Mesenteric fat pad (tissue), 1 donor: Measurements from ENCODE around the gene CLDN20. TPM values are rescaled to one million over a fixed set of nuclear protein-coding genes. Genes with fewer than 3 reads are reported as not detected.
"Not testable (repeated sequence)": the region's sequence is repeated elsewhere in the genome, so short reads cannot be mapped to it uniquely, and the experiment has no call there.

ENCODE experiments used
- DNase-seq: peaks from one replicate; pipeline ENCODE4 v3.0.0-alpha.2; 2020; ENCODE audit warnings: low spot score
- long read RNA-seq: library from polyadenylated mRNA; unstranded; transcript quantifications from one replicate; pipeline ENCODE4 v2.0.0, GENCODE V29; 2020
- total RNA-seq: library from RNA; stranded (reverse); fragmentation: NEBNext Ultra II Directional; extraction: Animal tissue kit (Norgen Biotek cat#: 25700); gene quantifications from one replicate; pipeline ENCODE4 v1.2.1, GENCODE V29; 2021
- donor health status: DM: yes; HTN: yes; CAD: no.

CLDN20 gene, protein sequence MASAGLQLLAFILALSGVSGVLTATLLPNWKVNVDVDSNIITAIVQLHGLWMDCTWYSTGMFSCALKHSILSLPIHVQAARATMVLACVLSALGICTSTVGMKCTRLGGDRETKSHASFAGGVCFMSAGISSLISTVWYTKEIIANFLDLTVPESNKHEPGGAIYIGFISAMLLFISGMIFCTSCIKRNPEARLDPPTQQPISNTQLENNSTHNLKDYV
- total RNA-seq: not detected
- long read RNA-seq: 0 reads

DNA sequence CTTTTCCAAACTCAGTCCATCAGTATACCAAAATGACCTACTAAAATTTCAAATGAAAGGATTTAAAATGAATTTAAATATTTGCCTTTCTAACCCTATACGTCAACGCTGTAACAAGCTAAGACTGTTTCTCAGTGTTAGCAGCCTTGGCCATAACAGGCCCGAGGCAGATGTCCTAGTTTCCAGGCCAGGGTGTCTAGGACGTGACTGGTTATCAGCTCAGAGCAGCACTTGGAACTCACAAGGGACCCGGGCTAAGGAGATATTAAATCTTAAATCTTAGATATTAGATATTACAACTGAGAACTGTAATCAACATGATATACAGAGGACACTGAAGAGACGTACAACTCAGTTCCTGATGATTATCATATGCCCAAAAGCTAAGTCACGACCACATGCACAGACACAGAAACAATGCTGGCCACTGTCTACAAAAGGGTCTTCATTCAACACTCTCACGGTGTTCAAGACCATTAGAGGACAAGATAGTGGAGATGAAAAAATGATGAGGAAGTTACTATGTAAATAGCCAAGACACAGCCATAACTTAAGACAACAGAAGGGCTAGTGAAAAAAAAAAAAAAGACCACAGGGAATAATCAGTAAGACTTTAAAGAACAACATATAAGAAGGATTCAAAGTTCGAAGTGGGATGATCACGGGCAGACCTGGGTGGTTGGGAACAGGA, at the start of gene CLDN20:
Gene CLDN20 (plus strand): TSS at position 641 of the 691 bp plus-strand sequence. CDS start 11,707 bp downstream, outside the sequence.
- no peak for DNase-seq

DNA sequence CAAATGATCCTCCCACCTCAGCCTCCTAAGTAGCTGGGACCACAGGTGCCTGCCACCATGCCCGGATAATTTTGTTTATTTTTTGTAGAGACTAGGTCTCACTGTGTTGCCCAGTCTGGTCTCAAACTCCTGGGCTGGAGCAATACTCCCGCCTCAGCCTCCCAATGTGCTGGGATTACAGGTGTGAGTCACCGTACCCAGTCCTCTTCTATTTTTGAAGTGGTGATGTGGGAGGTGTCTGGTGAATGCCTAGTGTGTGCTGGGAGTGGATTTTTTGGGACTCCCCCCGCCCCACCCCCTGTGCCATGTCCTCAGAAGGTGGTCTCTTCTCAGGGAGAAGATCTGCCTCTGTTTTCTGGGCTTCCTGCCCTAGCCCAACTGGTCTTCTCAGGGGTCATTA, 47.9 kb upstream of the CLDN20 start:
- DNase-seq: no peak

DNA sequence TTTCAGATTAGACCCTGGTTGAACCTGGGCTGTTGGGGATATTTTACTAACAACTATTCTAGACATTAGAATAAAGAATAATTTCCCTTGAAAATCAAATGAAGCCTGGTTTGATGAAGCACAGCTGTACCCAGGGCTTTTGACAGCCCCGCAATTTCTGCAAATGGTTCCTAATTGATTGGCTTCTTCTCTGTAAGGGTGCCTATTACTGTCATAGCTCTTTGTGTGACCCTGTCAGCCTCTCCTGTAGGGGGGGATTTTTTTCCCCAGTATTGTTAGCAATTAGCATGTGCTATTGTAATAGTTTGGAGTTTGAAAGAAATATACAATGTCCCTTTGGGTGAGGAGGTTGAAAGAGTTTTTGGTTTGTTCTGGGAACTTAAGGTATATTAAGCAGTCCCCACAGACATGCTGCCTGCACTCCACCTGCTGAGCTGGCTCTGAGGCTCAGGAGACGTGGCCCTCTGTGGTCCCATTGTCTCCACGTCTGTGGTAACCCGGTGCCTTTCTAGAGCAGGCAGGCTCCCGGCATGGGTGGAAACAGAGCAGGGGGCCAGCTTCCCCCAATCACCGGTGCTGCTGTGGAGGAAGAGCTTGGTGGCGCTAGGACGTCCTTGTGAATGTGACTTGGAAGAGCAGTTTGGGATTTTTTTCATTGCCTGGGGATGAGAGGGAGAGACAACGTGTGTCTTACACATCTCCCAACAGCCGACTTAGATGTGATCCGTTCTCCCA, 47.3 kb upstream of the CLDN20 start:
- DNase-seq: no peak

DNA sequence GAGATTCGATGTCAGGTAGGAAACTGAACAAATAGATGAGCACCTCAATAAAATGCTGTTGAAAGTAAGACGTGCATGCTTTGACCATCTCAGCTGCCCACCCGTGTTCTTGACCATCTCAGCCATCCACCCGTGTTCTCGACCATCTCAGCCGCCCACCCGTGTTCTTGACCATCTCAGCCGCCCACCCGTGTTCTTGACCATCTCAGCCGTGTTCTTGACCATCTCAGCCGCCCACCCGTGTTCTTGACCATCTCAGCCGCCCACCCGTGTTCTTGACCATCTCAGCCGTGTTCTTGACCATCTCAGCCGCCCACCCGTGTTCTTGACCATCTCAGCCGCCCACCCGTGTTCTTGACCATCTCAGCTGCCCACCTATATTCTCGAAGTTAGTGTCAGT, 45.1 kb upstream of the CLDN20 start:
- not testable (repeated sequence) for DNase-seq

GRCh38 chr6:155219299-155219698, 44.5 kb upstream of the CLDN20 start:
- DNase-seq: no peak

GRCh38 chr6:155219858-155220301, 43.9 kb upstream of the CLDN20 start:
- no peak for DNase-seq

DNA sequence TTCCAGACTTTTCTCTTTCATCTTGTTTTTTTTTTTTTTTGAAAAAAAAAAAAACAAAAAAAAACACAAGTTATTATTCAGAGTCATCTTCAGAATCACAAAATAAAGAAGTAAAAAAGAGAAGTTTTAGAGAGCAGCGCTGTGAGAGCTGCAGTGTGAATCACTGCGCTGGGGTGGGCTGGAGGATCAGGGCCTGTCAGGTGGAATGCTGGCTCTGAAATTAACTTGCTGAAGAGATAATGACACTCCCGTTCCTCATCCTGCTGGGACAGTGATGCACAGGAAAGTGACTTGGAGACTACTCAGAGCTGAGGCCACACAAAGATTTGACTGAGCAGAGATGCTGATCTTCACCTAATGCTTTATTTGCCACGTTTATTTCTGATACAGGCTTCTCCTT, 42.7 kb upstream of the CLDN20 start:
- no peak for DNase-seq

DNA sequence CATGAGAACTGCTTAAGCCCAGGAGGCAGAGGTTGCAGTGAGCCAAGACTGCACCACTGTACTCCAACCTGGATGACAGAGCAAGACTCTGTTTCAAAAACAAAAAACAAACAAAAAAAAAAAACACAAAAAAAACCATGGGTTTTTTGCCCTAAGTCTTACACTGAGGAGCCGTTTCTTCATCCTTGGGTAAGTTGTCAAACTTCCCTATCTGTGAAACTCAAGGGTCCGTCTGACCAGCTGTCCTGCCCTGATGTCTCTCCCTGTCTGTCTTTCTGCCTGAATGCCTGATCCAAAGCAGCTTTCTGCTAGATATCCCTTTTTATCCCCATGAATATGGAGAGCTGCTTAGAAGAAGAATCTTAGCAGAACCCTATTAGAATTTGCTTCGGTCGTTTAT, 41.3 kb upstream of the CLDN20 start:
- DNase-seq: no peak

- DNase-seq: no peak
These were observed 40.0 kb upstream of the CLDN20 start for GRCh38 chr6:155223646-155224451.

GRCh38 chr6:155224618-155225017, 39.2 kb upstream of the CLDN20 start:
- no peak for DNase-seq

- DNase-seq: no peak
These were observed 36.8 kb upstream of the CLDN20 start for GRCh38 chr6:155227046-155227445.

GRCh38 chr6:155228546-155229166, 35.2 kb upstream of the CLDN20 start:
- no peak for DNase-seq

DNA sequence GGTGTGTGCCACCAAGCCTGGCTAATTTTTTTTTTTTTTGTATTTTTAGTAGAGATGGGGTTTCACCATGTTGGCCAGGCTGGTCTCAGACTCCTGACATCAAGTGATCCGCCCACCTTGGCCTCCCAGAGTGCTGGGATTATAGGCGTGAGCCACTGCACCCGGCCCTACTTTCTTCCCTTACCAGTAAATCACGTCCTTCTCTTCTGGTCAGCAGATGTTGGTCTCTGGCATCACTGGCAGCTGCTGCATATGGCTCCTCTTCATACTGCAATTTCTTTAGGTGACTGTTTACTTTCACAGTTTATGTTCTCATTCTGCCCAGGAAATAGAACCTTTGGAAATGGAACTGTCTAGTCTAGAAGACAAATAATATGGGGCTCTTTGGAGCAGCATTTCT, 32.8 kb upstream of the CLDN20 start:
- DNase-seq: not testable (repeated sequence)

DNA sequence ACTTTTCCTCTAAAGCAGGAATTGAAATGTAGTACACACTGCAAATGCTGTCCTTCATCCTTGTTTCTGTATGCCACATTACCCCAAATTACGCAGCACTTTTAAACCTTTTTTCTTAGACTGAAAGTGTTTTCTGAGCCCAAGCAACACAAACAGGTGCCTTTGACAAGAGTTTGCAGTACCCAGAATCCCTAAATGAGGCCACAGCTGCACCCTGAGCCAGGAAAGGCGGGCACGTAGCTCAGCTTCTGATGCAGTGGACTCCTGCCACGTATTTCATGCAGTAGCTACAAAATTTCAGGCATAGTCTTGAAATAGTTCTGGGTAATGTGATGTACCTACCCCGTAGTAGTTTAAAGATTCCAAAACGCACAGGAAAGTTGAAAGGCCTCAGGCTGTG, 31.0 kb upstream of the CLDN20 start:
- DNase-seq: no peak

DNA sequence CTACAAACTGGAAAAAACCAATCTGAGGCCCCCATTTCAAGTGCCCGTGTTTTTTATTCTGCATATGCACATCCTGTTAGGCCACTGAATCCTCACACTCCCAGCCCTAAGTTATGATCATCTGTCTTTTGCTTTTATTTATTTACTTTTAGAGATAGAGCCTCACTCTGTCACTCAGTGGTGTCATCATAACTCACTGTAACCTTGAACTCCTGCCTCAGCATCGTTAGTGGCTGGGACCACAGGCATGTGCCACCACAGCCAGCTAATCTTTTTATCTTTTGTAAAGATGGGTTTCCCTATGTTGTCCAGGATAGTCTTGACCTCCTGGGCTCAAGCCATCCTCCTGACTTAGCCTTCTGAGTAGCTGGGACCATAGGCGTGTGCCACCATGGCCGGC, 29.6 kb upstream of the CLDN20 start:
- no peak for DNase-seq

DNA sequence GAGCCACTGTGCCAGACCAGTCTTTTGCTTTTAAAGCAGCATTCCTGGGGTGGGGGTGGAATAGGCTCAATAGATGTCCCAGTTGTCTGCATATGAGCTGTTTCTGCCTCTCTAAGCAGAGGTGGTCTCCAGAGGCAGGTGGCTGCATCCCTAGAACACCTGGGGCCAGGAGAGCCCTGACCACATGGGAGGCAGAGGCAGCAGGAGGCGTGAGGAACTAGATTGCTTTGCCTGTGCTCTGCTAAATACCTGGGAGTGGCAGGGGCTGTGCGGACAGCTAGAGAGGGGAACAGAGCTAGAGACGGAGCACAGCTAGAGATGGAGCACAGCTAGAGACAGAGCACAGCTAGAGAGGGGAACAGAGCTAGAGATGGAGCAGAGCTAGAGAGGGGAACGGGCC, 29.1 kb upstream of the CLDN20 start:
- DNase-seq: no peak

GRCh38 chr6:155235087-155235486, 28.7 kb upstream of the CLDN20 start:
- no peak for DNase-seq

DNA sequence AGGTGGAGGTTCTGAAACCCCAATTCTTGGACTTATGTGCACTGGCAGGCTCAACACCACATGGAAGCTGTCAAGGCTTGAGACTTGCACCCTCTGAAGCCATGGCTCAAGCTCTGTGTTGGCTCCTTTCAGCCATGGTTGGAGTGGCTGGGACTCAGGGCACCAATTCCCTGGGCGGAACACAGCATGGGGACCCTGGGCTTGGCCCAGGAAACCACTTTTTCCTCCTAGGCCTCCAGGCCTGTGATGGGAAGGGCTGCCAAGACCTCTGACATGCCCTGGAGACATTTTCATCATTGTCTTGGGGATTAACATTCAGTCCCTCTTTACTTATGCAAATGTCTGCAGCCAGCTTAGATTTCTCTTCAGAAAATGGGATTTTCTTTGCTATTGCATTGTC, 26.2 kb upstream of the CLDN20 start:
- DNase-seq: no peak

- no peak for DNase-seq
These were observed 22.8 kb upstream of the CLDN20 start for GRCh38 chr6:155240905-155241600.

DNA sequence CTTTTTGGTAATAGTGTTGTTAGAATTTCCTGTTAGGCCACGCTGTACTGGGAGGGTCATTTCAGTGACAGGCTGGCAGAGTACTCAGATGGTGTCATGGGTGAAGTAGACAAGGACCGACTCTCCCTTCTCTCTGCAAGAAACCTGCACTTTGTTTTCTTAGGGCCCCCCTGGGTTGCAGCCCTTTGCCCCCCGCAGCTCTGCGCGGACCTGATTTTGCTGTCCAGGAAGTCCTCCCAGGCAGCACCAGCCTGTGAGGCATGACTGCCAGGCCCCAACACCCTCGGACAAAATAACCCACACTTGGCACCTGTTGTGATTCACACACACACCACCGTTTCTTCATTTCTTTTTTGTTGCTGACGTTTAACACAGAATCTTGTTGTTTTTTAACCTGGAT, 21.8 kb upstream of the CLDN20 start:
- DNase-seq: no peak
